ENCODE data around the gene DCLK2.

GRCh38 chr4:150255610-150256224 lies 177.5 kb downstream of the DCLK2 start:
- TF ChIP-seq CTCF (IDR thresholded peaks at IDR 0.05; ENCODE audit: insufficient read depth, low read length, poor library complexity, severe bottlenecking) (no peak), EZH2phosphoT487 (conservative IDR thresholded peaks at IDR 0.05; ENCODE audit: low read length) (no peak)

Data from SU-DHL-6 (cell line).